ENCODE results near the gene DYRK1A.

GRCh38 chr21:37453350-37453749 is 86.8 kb downstream of the DYRK1A start:
- TF ChIP-seq TCF12 (IDR thresholded peaks at IDR 0.05; ENCODE audit: low read depth, low read length), result no peak
- TF ChIP-seq ETV6 (conservative IDR thresholded peaks at IDR 0.05 in 1 of 2, IDR thresholded peaks at IDR 0.05 in 1 of 2; ENCODE audit: borderline replicate concordance in 1 of 2, low read depth in 1 of 2), result no peak
- TF ChIP-seq ZNF274 (IDR thresholded peaks at IDR 0.05; ENCODE audit: insufficient read depth, insufficient read length), result no peak

Measured in GM12878 (cell line).